Ovary (tissue), 3 donors: ENCODE measurements around the gene SEC16A.

Experiments
- CTCF ChIP-seq, 3 donors: fragments of 450-650 bp in 2 of 3; fragments of 200-600 bp in 1 of 3; IDR thresholded peaks; one replicate each; pipeline versions ENCODE4 v1.5.1 to v1.8.0; 2016 to 2022; ENCODE audit warnings: antibody characterized with exemption in 3 of 3, mild to moderate bottlenecking in 1 of 3
- POLR2A ChIP-seq: fragments of 450-650 bp; IDR thresholded peaks from one replicate; pipeline ENCODE4 v1.6.1; 2017; ENCODE audit warnings: antibody characterized with exemption, mild to moderate bottlenecking, moderate library complexity
- donor health status: DM: no; HTN: no; CAD: no.

- no peak for TF ChIP-seq CTCF (IDR thresholded peaks at IDR 0.05)
- no peak for TF ChIP-seq POLR2A
These were observed 27.7 kb upstream of the SEC16A start for GRCh38 chr9:136510561-136510960.
